Retinal pigment epithelial cell (primary cell): ENCODE data around the gene PGRMC2.

ENCODE experiments used
- DNase-seq: peaks from one replicate; pipeline ENCODE4 v3.0.0-alpha.2; 2010; ENCODE audit warnings: low read depth
- H3K4me3 ChIP-seq: 2 replicates; pipeline ENCODE4 v1.5.1; 2011; ENCODE audit warnings: mild to moderate bottlenecking, low read length, control low read depth, moderate library complexity
- TF ChIP-seq, protein P1 (sequence below): conservative IDR thresholded peaks from 2 replicates; pipeline ENCODE4 v1.5.1; 2011; ENCODE audit warnings: low read depth, low read length, control low read depth, inconsistent platforms

Gene PGRMC2

DNA sequence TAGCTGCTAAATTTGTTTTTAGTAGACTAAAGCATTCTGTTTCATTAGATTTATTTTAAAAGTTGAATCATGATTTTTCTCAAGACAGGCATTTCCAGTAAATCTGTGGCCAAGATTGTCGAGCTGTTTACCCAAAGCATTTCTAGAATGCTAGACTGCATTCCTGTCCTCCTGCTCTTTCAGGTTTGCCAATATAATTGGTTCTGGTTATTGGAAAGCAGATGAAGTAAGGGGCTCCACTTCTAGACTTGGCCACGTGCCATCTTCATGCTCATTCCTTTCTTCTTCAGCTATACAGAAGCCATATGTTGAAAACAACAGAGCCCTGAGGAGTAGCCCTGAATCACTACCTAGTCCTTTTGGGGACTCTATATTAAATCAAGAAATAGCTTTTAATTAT, 62.5 kb downstream of the PGRMC2 start:
- TF ChIP-seq, protein P1, sequence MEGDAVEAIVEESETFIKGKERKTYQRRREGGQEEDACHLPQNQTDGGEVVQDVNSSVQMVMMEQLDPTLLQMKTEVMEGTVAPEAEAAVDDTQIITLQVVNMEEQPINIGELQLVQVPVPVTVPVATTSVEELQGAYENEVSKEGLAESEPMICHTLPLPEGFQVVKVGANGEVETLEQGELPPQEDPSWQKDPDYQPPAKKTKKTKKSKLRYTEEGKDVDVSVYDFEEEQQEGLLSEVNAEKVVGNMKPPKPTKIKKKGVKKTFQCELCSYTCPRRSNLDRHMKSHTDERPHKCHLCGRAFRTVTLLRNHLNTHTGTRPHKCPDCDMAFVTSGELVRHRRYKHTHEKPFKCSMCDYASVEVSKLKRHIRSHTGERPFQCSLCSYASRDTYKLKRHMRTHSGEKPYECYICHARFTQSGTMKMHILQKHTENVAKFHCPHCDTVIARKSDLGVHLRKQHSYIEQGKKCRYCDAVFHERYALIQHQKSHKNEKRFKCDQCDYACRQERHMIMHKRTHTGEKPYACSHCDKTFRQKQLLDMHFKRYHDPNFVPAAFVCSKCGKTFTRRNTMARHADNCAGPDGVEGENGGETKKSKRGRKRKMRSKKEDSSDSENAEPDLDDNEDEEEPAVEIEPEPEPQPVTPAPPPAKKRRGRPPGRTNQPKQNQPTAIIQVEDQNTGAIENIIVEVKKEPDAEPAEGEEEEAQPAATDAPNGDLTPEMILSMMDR, result no peak
- peak; percentile 72 for DNase-seq
- H3K4me3 ChIP-seq, result no peak overlapping the region

DNA sequence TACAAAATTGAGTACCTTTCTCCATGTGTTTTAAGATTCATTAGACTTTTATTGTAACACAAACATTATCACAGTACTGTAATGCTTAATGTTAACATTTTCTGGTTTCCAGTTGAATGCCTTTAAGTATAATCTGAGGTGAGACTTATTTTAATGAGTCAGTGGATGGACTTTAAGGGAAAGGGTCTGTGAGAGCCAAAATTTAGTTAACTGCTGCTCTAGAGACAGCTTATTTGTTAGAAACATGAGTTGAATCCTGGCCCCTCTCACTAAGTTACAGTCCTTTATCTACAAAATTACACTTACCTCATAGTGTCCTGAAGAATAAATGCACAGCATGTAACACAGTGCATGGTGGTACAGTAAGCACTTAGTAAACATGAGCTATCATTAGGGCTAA, 66.0 kb downstream of the PGRMC2 start:
- TF ChIP-seq, protein P1, result no peak
- no peak overlapping the region for H3K4me3 ChIP-seq
- no peak for DNase-seq

DNA sequence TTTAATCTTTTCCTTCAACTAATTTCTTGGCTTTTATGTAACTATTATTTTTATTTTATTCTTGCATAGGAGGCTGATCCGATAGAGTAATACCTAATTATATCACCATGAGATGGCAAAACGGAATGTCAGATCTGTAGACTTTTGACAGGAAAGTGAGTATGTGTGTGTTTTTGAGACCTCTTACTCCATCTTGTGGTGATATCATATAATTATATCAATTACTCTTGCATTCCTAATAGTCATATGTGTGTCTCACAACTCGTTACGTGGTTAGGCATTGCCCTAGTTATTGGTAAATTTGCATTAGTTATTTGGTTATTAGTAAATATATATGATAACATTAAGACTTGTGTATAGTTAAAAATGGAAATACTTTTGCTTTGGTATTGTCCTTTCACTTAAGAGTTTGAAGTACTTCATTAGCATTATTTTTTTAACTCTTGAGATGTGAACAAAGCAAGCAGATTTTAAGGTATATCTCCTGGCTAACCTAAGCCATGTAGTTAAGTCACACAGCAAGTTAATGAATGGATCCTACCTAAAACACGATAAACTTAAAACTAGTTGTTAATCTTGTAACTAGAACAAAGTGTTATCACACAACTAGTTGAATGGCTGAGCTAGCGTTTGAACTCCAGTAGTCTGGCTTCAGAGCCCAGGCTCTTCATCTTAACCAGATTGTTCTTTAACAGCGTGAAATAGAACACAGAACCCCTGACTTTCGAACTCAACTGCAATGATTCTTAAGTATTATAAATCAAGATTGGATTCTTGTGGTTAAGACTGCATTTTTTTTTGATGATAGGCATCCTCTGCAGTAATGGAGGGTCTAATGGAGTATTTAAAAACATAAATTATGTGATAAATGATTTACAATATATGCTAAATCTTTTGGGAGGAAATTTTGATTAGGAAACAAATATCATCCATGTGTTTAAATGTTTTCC, 67.1 kb downstream of the PGRMC2 start:
- H3K4me3 ChIP-seq, result no peak overlapping the region
- peak; percentile 50 for DNase-seq
- TF ChIP-seq, protein P1, result peak; percentile 31
